BJ (cell line): ENCODE data around the gene FER1L5. TPM values are rescaled to one million over a fixed set of nuclear protein-coding genes. Genes with fewer than 3 reads are reported as not detected.

Experiments
- CTCF ChIA-PET: fragments of 350-600 bp; formaldehyde crosslinking; extraction: SDS; loops from one replicate; lab custom pipeline; 2021; ENCODE audit warnings: antibody characterized with exemption, inconsistent platforms; lab: Yijun Ruan, JAX
- POLR2A ChIA-PET: fragments of 300-600 bp; sonication (Branson Sonifier 250); formaldehyde crosslinking; extraction: SDS; loops from one replicate; lab custom pipeline; 2021; ENCODE audit warnings: antibody characterized with exemption; lab: Charles Lee
- DNase-seq: peaks from one replicate; pipeline ENCODE4 v3.0.0-alpha.2; 2011; ENCODE audit warnings: low read depth
- H3K27me3 ChIP-seq: 2 replicates; pipeline ENCODE4 v1.6.0; 2011; ENCODE audit warnings: low read length; ENCODE audit not compliant: control insufficient read depth, insufficient read depth
- H3K36me3 ChIP-seq: 2 replicates; pipeline ENCODE4 v1.5.1; 2011; ENCODE audit warnings: low read length; ENCODE audit not compliant: control insufficient read depth, insufficient read depth
- H3K4me3 ChIP-seq: 2 replicates; pipeline ENCODE4 v1.5.1; 2011; ENCODE audit warnings: low read depth, mild to moderate bottlenecking, control low read depth, low read length
- CTCF ChIP-seq: IDR thresholded peaks from 2 replicates; pipeline ENCODE4 v1.5.1; 2011; ENCODE audit warnings: low read depth, mild to moderate bottlenecking, control low read depth, inconsistent platforms, low read length, moderate library complexity; ENCODE audit not compliant: insufficient read depth
- polyA plus RNA-seq: library from polyadenylated mRNA; depleted of rRNA; stranded (reverse); fragments of >200 nt; gene quantifications from 2 replicates; pipeline ENCODE4 v1.2.3, GENCODE V29; 2011

Gene FER1L5
- polyA plus RNA-seq, 1 experiment: 0.07 TPM

DNA sequence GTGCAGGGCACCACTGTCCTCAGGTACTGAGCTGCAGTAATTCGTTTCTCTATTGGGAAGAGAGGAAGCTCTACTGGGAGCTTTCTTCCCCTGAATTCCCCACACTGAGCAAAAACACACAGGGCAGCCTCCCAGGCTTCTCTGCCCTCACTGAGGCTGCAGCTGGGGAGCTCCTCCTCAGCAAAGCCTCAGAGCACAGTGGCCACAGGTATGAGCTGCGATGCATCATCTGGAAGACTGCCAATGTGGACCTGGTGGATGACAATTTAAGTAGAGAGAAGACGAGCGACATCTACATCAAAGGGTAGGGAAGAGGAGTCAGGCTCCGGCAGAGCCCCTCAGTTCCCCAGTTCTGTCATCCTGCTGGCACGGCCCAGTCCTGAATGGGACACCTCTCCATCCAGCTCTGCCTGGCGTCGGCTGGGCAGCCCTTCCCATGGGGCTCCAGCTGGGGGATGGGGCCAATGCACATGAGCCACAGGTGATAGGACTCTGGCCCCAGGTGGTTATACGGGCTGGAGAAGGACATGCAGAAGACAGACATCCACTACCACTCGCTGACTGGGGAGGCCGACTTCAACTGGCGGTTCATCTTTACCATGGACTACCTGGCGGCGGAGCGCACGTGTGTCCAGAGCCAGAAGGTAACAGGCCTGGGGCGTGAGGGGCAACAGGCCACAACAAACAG lies 59.7 kb downstream of the FER1L5 start:
- TF ChIP-seq CTCF: no peak
- no peak for DNase-seq
- CTCF ChIA-PET: no interaction called here

GRCh38 chr2:96703021-96703751 lies 60.6 kb downstream of the FER1L5 start:
- no peak for TF ChIP-seq CTCF
- Histone ChIP-seq H3K36me3 (peaks cover 16% of the 10 kb centered on the region), H3K27me3 (no peaks in the 10 kb centered on the region), H3K4me3 (no peak overlapping the region)
- ChIA-PET CTCF (interaction anchor here (0.6 kb wide), 1 partner anchor 148 kb away, joined by 3 read pairs; no protein-coding TSS in a partner anchor), POLR2A (no interaction called here)
- DNase-seq: no peak

More for the DNA sequence above, 59.7 kb downstream of the FER1L5 start:
- POLR2A ChIA-PET: no interaction called here
- H3K27me3 ChIP-seq: no peaks in the 10 kb centered on the region
- H3K36me3 ChIP-seq: peaks cover 14% of the 10 kb centered on the region
- no peak overlapping the region for H3K4me3 ChIP-seq

- POLR2A ChIA-PET: no interaction called here
- CTCF ChIA-PET: interaction anchor here (1.3 to 1.9 kb wide), 2 partner anchors 14 to 89 kb away, joined by 4 to 5 read pairs; no protein-coding TSS in a partner anchor
- no peaks in the 10 kb centered on the region for H3K27me3 ChIP-seq
- DNase-seq: no peak
- H3K4me3 ChIP-seq: no peak overlapping the region
- peaks cover 19% of the 10 kb centered on the region for H3K36me3 ChIP-seq
- no peak for TF ChIP-seq CTCF
Measured at GRCh38 chr2:96710985-96711384, 68.4 kb downstream of the FER1L5 start.

DNA sequence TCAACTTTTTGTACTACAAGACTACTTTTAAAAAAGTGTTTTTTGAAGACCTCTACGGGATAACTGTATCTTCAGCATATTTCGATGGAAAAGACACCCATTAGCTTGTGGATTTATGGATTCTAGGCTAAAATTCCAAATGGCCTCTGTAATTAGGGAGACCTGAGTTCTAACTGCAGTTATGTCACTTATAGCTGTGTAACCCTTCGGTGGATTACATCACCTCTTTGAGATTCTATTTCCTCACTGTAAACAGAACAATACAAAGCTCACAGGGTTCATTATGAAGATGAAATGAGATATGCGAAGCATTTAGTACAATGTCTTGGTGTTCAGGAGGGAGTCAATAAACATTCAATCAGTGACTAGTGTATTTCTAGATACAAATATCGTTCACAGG lies 73.1 kb downstream of the FER1L5 start:
- Histone ChIP-seq H3K36me3 (peaks cover 10% of the 10 kb centered on the region), H3K27me3 (no peaks in the 10 kb centered on the region), H3K4me3 (no peak overlapping the region)
- TF ChIP-seq CTCF: no peak
- DNase-seq: no peak
- POLR2A ChIA-PET: no interaction called here
- CTCF ChIA-PET: interaction anchor here (1.3 kb wide), 1 partner anchor 9 kb away, joined by 3 read pairs; no protein-coding TSS in a partner anchor

DNA sequence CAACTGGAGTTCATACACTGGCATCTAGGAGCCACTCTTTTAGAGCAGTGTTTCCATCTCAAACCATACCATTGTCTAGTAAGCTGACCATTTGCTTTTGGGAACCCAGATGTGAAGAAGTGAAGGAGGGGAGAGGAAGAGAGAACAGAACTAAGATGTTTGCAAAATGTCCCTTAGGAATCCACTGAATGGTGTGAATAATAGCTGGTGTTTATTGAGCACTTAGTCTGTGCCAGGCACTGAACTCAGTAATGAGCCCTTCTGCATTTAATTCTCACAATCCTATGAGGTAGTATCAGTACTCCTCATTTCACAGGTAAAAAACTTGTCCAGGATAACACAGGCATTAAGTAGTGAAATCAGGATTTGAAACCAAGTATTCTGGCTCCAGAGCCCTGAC lies 73.8 kb downstream of the FER1L5 start:
- Histone ChIP-seq H3K4me3 (no peak overlapping the region), H3K27me3 (no peaks in the 10 kb centered on the region), H3K36me3 (peaks cover 8% of the 10 kb centered on the region)
- ChIA-PET CTCF (interaction anchor here (1.3 kb wide), 1 partner anchor 8 kb away, joined by 3 read pairs; no protein-coding TSS in a partner anchor), POLR2A (no interaction called here)
- no peak for TF ChIP-seq CTCF
- no peak for DNase-seq
